Transverse colon (tissue), 3 donors: ENCODE data around the gene PTGIS.

Source experiments
- CTCF ChIP-seq, 5 experiments: fragments of 200-600 bp in 3 of 5; fragments of 450-650 bp in 2 of 5; sonication (generic) in 3 of 5; IDR thresholded peaks; 1 replicate in 2 of 5; 2 replicates in 3 of 5; pipeline ENCODE4 v1.5.1; 2016 to 2017; ENCODE audit warnings: antibody characterized with exemption in 5 of 5, inconsistent platforms in 3 of 5, mild to moderate bottlenecking in 2 of 5, moderate library complexity in 1 of 5
- EP300 ChIP-seq: sonication (generic); formaldehyde crosslinking; IDR thresholded peaks from one replicate; pipeline ENCODE4 v1.6.1; 2017; ENCODE audit warnings: antibody characterized with exemption, low read depth
- POLR2A ChIP-seq: fragments of 450-650 bp; IDR thresholded peaks from one replicate; pipeline ENCODE4 v1.6.1; 2016; ENCODE audit warnings: antibody characterized with exemption, mild to moderate bottlenecking, moderate library complexity

DNA sequence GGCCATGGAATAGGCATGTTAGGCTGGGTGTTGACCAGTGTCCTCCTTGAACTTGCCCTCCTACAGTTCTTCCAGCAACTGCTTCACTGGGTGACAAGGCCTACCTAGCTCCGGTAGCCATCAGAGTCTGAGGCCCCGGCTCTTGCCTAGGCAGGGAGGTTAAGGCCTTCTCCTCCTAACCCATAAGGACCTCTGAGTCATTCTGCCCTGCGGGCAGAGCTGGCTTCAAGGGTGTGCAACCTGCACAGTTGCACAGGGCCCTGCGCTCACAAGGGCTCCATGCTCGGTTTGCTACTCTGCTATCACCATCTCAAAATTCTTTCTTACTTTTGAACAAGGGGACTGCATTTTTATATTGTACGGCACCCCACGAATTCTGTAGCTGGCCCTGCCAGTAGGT is 103.4 kb downstream of the PTGIS start:
- no peak for TF ChIP-seq POLR2A
- no peak for TF ChIP-seq CTCF (IDR thresholded peaks at IDR 0.05)
- no peak for TF ChIP-seq EP300
